Posterior vena cava (tissue), 2 donors: Measurements from ENCODE around the gene SLC2A14. TPM values are rescaled to one million over a fixed set of nuclear protein-coding genes. Genes with fewer than 3 reads are reported as not detected.
"Not testable (repeated sequence)": the region's sequence is repeated elsewhere in the genome, so short reads cannot be mapped to it uniquely, and the experiment has no call there.

Experiments
- DNase-seq: peaks from one replicate; pipeline ENCODE4 v3.0.0-alpha.2; 2020; ENCODE audit warnings: low spot score
- intact Hi-C, 2 donors: fragments of 100-400 bp; cut with DNase I; formaldehyde crosslinking; loops; one replicate each; pipeline versions ENCODE4 v1.14.1 to v1.14.2; 2022 to 2023
- long read RNA-seq, 2 donors: library from polyadenylated mRNA; unstranded; transcript quantifications; one replicate each; pipeline ENCODE4 v2.0.0, GENCODE V29; 2020 to 2021
- total RNA-seq, 2 donors: library from RNA; stranded (reverse); fragmentation: NEBNext Ultra II Directional; extraction: Animal tissue kit (Norgen Biotek cat#: 25700); gene quantifications; one replicate each; pipeline ENCODE4 v1.2.1, GENCODE V29; 2021
- donor health status: DM: yes; HTN: yes; CAD: no.
- donor health status: DM: yes; HTN: yes; CAD: no.

SLC2A14 gene
- total RNA-seq: 1 to 10 TPM in 1 of 2 donors, not detected in 1; 2.4 TPM
- long read RNA-seq, donor 1: 0 reads
- long read RNA-seq, donor 2: 0 reads

- no peak for DNase-seq
- intact Hi-C loops: no loop called here
Observed at GRCh38 chr12:7872566-7873319, at the start of gene SLC2A14. SLC2A14 (minus strand) TSS chr12:7872915; CDS start chr12:7869880, 3,035 bp downstream.

GRCh38 chr12:7921181-7921580, 48.5 kb upstream of the SLC2A14 start:
- intact Hi-C loops, DNase-seq: not testable (repeated sequence)

DNA sequence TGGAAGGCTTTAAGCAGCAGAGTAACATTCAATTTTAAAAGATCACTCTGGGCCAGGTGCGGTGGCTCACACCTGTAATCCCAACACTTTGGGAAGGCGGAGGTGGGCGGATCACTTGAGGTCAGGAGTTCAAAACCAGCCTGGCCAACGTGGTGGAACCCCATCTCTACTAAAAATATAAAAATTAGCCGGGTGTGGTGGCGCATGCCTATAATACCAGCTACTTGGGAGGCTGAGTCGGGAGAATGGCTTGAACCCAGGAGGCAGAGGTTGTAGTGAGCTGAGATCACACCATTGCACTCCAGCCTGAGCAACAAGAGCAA, 45.5 kb upstream of the SLC2A14 start:
- DNase-seq: not testable (repeated sequence)

DNA sequence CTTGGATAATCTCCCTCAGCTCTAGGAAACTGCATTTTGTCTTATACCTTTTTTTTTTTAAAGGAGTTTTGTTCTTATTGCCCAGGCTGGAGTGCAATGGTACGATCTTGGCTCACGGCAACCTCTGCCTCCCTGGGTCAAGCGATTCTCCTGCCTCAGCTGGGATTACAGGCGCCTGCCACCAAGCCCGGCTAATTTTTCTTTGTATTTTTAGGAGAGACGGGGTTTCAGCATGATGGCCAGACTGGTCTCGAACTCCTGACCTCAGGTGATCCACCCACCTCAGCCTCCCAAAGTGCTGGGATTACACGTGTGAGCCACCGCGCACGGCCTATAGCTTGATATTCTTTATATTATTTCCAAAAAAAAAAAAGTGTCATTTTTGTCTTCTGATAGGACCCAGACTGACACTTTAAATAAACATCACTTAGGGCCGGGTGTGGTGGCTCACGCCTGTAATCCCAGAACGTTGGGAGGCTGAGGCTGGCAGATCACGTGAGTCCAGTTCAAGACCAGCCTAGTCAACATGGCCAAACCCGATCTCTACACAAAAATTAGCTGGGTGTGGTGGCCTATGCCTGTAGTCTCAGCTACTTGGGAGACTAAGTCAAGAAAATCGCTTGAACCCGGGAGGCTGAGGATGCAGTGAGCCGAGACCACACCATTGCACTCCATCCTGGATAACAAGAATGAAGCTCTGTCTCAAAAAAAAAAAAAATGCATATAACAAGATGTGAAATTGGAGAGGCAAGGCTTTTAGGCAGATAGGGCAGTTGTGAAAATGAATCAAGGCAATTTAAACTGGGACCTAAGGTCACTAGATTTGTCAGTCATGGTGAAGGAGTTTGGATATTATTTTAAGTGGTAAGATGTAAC, 44.9 kb upstream of the SLC2A14 start:
- no peak for DNase-seq
- intact Hi-C loops: no loop called here

More for the DNA sequence above, 45.5 kb upstream of the SLC2A14 start:
- intact Hi-C loops: not testable (repeated sequence)

- intact Hi-C loops: no loop called here
- DNase-seq: no peak
Observed at GRCh38 chr12:7916936-7917335, 44.2 kb upstream of the SLC2A14 start.

DNA sequence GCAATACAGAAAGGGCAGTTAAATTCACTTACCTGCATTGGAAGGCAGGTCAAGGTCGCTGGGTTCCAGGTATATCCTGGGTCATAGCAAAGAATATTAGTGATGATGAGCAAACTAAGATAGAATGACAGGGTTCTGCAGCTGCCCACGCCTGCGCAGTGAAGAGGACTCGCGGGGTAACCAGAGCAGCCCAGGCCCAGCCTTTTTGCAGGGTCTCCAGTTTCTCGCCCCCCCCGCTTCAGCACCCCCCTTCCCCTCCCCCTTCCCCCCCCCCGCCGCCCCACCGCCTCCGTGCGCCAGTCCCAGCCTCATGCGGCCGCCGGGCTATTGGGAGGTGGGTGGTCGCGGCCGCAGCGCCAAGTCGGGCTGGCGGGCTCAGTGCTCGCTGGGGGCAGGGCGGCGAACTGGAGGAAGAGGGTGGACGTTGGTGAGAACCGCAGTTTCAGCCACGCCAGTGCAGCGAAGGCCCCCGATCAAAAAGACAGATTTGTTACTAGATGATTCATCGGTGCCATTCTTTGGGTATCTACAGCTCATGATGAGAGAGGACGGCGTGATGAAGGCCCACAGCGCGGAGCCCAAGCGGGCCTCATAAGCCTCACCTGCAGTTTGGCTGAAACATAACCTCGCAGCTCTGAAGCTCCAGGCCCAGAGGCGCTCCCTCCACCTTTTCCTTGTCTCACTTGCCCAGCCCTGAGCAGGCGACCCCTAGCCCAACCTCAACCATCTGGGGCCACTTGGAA, 43.1 kb upstream of the SLC2A14 start:
- no peak for DNase-seq
- intact Hi-C loops: no loop called here

GRCh38 chr12:7910106-7910505, 37.4 kb upstream of the SLC2A14 start:
- intact Hi-C loops, DNase-seq: not testable (repeated sequence)

GRCh38 chr12:7907009-7907408, 34.3 kb upstream of the SLC2A14 start:
- intact Hi-C loops: no loop called here

DNA sequence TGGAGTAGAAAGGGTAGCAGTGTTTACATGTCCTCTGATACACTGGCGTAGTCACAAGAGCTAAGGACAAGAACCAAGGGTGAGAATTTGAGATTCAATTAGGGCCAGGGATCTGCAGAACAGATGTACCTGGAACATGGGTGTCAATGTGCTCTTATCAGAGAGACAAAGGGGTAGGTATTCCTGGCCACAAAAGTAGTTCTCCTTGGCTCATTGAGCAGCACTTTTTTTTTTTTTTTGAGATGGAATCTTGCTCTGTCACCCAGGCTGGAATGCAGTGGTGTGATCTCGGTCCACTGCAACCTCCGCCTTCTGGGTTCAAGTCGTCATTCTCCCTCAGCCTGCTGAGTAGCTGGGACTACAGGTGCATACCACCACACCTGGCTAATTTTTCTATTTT, 33.6 kb upstream of the SLC2A14 start:
- DNase-seq, intact Hi-C loops: not testable (repeated sequence)

More at GRCh38 chr12:7907009-7907408, 34.3 kb upstream of the SLC2A14 start:
- DNase-seq: no peak

GRCh38 chr12:7905600-7906125, 32.9 kb upstream of the SLC2A14 start:
- DNase-seq, intact Hi-C loops: not testable (repeated sequence)

DNA sequence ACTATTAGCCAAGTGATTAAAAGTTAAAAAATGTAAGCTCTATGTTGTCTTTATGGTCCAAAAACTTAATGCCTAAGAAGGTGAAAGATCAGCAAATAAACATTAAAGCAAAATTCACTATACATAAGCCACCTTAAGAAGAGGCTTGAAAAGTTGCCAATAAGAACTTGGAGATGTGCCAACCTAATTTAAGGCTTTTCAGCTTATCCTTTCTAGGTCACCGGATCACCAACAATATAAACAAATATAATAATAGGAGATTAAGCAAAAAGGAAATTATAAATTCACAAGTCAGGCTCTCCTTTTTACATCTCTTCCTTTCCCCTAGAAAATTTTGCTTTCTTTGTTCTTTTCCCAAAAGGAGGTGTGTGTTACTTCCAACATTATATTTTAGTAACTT, 32.4 kb upstream of the SLC2A14 start:
- intact Hi-C loops: no loop called here
- DNase-seq: no peak

DNA sequence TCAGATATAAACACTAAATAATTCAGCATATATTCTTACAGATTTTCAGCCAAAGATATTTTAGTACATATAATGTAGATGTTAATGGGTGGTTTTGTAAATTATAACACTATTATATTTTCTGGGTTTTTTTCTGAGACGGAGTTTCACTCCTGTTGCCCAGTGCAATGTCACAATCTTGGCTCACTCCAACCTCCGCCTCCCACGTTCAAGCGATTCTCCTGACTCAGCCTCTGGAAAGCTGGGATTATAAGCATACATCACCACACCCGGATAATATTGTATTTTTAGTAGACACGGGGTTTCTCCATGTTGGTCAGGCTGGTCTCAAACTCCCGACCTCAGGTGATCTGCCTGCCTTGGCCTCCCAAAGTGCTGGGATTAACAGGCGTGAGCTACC, 29.7 kb upstream of the SLC2A14 start:
- DNase-seq, intact Hi-C loops: not testable (repeated sequence)

DNA sequence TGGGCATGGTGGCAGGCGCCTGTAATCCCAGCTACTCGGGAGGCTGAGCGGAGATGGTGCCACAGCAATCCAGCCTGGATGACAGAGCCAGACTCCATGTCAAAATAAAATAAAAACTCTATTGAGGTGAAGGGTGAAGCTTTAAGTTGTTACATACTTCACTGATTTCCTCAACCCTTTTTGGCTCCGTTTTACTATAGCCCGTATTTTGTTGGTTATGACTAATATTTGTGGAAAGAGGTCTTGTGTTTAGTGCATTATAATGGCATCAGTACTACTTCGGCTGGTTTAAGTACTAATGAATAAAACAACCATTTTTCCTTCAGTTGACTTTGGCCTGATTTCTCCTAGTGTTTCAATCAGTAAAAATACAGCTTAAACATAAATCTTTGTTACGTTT, 27.0 kb upstream of the SLC2A14 start:
- intact Hi-C loops: no loop called here
- no peak for DNase-seq

DNA sequence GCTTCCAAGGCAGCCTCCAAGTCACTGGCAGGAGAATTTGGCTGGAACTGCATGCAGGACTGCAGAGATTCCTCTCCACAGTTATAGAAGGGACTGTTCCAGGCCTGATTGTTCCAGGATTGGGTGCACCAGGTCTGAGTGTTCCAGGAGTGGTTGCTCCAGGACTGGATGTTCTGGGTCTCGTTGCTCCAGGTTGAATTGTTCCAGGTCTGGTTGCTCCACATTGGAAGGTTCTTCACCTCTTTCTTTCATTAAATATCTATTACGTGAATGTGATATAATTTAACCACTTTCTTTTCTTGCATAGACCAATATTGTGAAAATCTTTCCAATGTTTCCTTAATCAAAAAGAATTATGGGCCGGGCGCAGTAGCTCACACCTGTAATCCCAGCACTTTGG, 24.0 kb upstream of the SLC2A14 start:
- DNase-seq, intact Hi-C loops: not testable (repeated sequence)

- no peak for DNase-seq
- intact Hi-C loops: no loop called here
Observed at GRCh38 chr12:7892186-7892980, 19.7 kb upstream of the SLC2A14 start.

DNA sequence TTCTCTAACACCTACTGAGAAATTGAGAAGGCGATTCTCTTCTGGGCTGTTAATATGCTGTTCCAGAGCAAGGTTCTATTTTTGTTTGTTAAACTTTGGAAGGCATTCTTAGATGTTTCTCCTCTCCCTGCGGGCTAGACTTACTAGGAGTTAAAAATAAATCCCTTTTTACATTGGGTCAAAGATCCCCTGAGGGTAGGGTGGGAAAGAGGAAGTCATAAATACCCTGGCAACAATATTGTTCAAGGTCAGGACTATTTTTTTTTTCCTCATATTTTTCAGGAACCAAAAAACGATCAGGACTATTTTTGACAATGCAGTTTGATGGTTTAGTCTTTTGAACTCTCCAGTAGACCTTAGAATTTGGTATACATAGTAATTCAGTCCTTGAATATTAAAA, 12.0 kb upstream of the SLC2A14 start:
- intact Hi-C loops: no loop called here
- DNase-seq: no peak

DNA sequence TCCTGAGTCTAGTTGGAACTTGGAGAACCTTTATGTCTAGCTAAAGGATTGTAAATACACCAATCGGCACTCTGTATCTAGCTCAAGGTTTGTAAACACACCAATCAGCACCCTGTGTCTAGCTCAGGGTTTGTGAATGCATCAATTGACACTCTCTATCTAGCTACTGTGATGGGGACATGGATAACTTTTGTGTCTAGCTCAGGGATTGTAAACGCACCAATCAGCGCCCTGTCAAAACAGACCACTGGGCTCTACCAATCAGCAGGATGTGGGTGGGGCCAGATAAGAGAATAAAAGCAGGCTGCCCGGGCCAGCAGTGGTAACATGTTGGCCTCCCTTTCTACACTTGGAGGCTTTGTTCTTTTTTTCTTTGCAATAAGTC, 9.0 kb upstream of the SLC2A14 start:
- intact Hi-C loops, DNase-seq: not testable (repeated sequence)

DNA sequence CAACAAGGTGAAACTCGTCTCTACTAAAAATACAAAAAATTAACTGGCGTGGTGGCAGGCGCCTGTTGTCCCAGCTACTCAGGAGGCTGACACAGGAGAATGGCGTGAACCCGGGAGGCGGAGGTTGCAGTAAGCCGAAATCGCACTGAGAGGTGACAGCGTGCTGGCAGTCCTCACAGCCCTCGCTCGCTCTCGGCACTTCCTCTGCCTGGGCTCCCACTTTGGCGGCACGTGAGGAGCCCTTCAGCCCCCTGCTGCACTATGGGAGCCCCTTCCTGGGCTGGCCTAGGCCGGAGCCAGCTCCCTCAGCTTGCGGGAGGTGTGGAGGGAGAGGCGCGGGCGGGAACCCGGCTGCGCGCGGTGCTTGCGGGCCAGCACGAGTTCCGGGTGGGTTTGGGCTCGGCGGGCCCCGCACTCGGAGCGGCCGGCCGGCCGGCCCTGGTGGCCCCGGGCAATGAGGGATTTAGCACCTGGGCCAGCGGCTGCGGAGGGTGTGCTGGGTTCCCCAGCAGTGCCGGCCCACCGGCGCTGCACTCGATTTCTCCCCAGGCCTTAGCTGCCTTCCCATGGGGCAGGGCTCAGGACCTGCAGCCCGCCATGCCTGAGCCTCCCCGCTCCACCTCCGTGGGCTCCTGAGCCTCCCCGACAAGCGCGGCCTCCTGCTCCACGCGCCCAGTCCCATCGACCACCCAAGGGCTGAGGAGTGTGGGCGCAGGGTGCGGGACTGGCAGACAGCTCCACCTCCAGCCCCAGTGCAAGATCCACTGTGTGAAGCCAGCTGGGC, 8.4 kb upstream of the SLC2A14 start:
- intact Hi-C loops, DNase-seq: not testable (repeated sequence)
